ENCODE data around the gene LPIN2.

DNA sequence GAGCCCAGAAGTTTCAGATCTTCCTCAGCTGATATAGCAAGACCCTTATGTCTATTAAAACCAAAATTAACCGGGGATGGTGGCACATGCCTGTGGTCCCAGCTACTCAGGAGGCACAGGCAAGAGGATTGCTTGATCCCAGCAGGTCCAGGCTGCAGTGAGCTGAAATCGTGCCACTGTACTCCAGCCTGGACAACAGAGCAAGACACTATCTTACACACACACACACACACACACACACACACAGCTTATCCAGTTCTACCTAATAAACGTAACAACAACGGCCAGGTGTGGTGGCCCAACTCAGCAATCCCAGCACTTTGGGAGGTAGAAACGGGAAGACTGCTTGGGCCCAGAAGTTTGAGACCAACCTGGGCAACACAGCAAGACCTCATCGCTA is 7.5 kb downstream of the LPIN2 start:
- TF ChIP-seq POLR2A (IDR thresholded peaks at IDR 0.05; ENCODE audit: low read depth, low read length) (no peak), TAF1 (IDR thresholded peaks at IDR 0.05; ENCODE audit: borderline replicate concordance, low read depth, low read length) (no peak)
